GM18526 (cell line): ENCODE results near the gene GJA4.

ENCODE experiments used
- POLR2A ChIP-seq: IDR thresholded peaks from 3 replicates; pipeline ENCODE4 v1.6.1; 2011; ENCODE audit not compliant: insufficient read length; ENCODE audit errors: extremely low read depth

GJA4 gene

DNA sequence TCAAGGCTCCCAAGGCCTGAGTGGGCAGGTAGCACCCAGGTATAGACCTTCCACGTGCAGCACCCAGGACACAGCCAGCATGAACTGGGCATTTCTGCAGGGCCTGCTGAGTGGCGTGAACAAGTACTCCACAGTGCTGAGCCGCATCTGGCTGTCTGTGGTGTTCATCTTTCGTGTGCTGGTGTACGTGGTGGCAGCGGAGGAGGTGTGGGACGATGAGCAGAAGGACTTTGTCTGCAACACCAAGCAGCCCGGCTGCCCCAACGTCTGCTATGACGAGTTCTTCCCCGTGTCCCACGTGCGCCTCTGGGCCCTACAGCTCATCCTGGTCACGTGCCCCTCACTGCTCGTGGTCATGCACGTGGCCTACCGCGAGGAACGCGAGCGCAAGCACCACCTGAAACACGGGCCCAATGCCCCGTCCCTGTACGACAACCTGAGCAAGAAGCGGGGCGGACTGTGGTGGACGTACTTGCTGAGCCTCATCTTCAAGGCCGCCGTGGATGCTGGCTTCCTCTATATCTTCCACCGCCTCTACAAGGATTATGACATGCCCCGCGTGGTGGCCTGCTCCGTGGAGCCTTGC lies 31.5 kb upstream of the GJA4 start:
- TF ChIP-seq POLR2A, result no peak

DNA sequence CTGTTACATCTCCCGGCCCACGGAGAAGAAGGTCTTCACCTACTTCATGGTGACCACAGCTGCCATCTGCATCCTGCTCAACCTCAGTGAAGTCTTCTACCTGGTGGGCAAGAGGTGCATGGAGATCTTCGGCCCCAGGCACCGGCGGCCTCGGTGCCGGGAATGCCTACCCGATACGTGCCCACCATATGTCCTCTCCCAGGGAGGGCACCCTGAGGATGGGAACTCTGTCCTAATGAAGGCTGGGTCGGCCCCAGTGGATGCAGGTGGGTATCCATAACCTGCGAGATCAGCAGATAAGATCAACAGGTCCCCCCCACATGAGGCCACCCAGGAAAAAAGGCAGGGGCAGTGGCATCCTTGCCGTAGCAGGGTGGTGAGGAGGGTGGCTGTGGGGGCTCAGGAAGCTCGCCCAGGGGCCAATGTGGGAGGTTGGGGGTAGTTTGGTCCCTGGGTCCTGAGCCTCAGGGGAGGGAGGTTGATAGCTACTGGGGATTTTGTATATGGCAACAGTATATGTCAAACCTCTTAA lies 31.0 kb upstream of the GJA4 start:
- no peak for TF ChIP-seq POLR2A

DNA sequence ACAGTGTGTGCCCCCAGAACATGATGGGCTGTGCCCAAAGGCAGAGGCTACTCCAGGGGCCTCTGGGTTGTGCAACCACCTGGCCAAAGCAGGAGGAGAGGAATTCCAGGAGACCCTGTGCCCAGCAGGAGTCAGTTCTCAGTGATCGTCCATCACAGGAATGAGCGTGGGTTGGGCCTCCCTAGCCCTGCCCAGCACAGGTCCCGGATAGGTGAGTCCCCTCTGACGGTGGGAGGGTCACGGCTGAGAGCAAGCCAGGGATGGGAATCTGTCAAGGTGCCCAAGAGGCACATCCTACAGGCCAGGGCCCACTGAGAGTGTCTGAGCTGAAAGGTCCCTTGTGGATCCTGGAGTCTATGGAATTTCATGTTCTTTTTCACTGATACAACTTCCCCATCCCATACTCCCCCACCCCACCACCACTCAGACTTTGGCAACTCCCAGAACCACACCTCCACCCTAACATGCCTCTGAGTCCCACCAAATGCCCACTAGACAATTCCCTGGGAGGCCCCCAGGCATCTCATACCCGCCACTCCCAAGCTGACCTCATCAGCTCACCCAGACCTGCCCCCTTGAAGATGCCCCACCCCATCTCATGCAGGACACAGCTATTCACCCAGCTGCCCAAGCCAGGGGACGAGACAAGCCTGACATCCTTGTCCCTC lies 30.2 kb upstream of the GJA4 start:
- TF ChIP-seq POLR2A, result no peak

DNA sequence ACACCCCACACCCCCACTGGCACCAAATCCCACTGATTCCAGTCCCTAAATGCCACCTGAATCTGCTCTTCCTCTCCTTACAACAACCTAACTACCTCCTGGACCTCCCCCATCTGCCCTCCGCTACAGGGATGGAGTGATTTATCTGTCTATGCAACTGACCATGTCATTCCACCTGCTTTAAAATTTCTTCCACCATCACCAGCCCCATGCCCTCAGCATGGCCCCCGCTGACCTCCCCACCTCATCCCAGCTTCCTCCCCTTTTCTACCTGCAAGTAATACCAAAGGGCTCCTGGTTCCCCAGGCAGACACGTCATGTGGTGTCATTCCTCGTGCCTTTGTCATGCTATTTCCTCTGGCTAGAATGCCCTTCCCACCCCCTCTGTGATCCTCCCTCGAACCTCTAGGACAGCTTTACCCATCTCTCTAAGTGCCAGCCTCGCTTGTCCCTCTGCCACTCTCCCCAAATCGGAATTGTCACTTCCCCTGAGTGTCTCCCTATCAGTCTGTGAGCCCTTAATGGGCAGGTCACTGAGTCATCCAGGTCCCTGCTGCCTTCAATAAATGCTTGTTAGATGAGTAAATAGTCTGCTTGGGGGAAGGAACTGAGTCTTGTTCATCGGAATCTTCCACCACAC lies 29.5 kb upstream of the GJA4 start:
- TF ChIP-seq POLR2A, result no peak

DNA sequence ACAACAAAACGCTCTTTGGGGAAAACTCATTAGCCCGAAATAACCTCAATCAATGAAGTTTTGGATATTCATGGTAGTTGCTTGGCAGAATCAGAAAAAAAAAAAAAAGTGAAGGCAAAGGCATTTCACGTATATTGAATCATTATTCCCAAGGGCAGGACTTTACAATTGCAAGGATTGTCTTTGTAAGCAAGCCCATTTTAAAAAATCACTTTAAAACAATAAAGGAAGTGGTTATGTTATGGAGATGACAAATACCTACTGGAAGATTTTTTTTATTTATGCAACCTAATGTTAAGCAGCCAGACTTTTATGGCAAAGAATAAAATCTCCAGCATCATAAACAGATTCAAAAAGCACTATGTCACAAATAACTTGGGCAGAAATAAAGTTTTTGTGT lies 23.9 kb upstream of the GJA4 start:
- TF ChIP-seq POLR2A, result no peak

DNA sequence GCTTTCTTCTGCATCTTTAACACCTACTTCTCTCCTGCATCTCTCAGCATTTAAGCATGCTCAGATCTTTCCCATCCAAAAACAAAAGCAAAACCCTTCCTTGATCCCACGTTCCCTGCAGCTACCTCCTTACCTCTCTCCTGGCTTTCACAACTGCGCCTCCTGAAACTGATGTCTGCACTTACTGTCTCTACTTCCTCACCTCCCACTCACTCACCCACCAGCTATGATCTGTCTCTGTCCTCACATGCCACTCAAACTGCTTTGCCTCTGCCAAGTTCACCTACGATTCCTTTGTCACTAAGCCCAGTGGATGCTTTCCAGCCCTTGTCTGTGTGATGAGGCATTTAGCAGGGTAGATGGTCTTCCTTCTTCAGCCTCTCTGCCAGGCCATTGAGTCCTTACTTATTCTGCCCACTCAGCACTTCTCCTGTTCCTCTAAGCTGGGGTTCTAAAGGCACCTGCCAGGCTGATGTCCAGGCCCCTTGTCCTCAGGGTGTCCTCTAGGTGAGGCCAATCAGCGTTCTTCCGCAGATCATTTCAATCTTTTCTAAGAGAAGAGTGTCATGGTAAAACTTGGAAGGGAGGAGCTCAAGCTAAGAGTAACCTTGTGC lies 21.8 kb upstream of the GJA4 start:
- TF ChIP-seq POLR2A, result no peak

DNA sequence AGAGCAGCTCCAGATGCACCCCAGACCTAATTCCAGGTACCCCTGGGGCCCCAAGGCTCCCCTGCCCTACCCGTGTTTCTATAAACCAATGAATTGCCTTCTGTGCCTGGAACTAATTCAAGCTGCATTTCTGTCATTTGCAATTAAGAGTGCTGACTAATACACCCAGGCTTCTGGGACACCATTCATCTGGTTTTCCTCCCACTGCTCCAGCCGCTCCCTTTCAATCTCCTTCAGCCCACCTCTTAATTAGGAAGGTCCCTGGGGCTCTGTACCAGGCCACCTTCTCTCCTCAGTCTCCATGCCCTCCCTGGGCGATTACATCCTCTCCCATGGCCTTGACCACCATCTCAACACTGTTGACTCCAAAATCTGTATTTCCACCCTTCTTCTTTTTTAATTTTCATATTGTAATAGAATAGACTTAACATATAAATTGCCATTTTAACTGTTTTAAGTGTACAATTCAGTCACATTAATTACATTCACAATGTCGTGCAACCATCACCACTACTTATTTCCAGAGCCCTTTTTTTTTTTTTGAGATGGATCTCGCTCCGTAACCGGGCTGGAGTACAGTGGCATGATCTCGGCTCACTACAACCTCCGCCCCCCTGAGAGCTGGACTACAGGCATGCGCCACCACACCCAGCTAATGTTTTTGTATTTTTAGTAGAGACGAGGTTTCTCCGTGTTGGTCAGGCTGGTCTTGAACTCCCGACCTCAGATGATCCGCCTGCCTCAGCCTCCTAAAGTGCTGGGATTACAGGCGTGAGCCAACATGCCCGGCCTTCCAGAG lies 21.0 kb upstream of the GJA4 start:
- no peak for TF ChIP-seq POLR2A

DNA sequence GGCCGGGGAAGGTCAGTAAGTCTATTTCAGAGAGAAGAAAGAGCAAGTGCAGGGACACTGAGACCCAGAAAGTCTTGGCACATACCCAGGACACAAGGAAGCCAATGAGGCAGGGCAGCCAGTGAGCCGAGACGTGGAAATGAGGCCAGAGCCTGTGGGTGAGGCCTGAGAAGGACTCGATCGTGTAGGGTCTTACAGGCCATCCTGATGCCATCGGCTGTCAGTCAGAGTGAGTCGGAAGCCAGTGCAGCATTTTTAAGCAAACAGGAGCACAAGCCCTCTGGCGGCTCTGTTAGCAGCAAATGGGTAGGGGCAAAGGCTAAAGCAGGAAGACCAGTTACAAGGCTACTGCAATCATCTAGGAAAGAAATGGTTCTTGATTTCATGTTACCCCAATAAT lies 17.8 kb upstream of the GJA4 start:
- TF ChIP-seq POLR2A, result no peak

DNA sequence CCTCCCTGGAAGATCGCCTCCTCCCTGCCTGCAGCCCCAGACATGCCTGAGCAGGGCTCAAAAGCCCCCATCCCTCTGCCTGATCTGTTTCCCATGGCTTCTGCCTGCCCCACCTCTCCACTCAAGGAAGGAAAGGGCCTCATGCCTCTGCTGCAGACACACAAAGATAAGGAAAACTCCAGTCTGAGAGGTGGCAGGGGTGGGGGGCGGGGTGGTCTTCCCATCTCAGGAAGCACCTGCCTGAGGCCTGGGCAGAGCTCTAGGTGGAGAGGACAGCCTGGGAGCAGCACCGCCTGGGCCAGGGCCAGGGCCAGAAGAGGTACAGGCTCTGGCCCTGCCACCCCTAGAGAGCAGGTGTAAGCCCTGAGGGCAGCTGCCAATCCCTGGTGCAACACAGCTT lies 15.9 kb upstream of the GJA4 start:
- no peak for TF ChIP-seq POLR2A

DNA sequence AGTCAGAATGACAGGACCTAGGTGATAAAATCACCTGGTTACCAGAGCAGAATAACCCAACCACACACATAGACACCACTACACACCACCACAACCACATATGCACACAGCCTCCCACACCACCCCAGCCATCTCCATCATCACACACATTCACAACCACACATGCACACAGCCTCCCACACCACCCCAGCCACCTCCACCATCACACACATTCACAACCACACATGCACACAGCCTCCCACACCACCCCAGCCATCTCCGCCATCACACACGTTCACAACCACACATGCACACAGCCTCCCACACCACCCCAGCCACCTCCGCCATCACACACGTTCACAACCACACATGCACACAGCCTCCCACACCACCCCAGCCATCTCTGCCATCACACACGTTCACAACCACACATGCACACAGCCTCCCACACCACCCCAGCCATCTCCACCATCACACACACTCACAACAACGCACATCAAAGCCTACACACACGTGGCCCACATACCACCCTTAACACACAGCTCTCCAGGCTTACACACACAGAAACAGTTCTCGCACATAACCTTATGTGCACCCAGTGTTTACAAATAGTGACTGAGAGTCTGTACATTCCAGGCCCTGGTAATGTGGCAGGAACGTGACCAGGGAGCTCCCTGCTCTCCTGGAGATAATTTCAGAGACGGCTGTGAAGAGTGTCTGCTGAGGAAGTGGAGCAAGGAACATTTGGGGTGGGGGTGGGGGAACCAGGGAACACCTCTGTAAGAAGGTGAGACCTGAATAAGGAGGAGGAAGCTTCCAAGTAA lies 15.1 kb upstream of the GJA4 start:
- no peak for TF ChIP-seq POLR2A

DNA sequence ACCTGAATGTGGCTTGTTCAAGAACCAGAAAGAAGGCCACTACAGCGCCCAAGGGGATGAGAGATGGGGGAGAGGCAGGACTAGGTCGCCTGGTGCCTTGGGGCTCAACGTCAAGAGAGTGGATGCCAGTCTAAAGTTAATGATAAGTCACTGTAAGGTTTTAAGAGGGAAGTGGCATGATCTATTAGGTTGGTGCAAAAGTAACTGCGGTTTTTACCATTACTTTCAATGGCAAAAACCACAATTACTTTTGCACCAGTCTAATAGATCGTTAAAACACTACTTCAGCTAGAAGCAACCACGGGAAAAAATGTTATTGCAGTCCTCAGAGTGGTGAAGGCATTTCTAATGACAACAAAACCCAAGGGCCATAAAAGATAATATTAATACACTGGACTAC lies 14.4 kb upstream of the GJA4 start:
- TF ChIP-seq POLR2A, result no peak

DNA sequence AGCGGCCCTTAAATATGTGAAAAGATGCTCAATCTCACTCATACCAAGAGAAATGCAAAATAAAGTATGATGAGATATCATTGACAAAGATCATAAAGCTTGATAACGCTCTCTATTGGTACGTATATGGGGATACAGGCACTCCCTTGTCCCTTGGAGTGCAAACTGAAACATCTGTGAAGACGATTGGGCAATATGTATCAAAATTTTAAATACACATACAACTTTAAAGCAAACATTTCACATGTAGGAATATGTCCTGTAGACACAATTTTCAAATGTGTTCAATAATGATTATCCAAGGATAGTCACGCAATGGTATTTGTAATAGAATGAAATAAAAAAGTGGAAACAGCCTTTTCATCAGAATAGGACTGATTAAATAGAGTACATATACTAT lies 13.8 kb upstream of the GJA4 start:
- TF ChIP-seq POLR2A, result no peak

DNA sequence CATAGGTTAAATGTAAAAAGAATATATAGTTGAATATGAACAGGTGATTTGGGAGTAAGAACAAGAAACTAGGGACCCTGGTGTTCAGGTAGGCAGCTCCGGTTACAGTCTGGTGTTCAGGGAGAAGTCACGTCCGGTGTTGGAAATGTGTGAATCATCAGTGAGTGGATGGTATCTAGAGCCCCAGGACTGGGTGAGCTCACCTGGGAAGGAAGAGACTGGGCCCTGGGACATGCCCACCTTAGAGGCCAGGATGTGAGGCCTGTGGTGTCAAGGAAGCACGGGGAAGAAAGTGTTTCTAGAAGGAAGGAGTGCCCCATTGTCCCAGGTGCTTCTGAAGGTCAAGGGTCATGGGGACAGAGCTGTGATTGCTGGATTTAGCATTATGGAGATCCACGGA lies 13.3 kb upstream of the GJA4 start:
- no peak for TF ChIP-seq POLR2A

DNA sequence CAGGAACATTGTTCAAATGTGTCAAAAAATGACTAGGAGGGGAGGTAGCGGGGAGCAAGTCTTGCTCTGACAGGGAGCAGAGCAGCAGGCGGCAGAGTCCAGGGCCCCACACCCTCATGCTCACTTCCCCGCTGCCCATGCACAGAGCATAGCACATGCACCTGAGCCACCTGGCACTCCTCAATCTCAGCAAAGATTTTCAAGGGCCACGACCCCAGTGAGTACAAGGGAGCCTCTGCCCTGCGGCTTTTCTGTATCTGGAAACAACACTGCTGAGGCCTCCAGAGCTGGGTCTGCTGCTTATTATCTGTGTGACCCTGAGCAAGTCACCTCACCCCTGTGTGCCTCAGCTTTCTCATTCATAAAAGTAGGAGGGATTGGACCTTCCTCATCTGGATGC lies 12.8 kb upstream of the GJA4 start:
- no peak for TF ChIP-seq POLR2A
